DOHH2 (cell line): ENCODE measurements around the gene SERTAD2.

ENCODE experiments used
- EZH2phosphoT487 ChIP-seq: fragments of 200-600 bp; sonication (generic); IDR thresholded peaks from 2 replicates; pipeline ENCODE4 v1.6.1; 2017; ENCODE audit warnings: borderline replicate concordance, mild to moderate bottlenecking, antibody characterized with exemption, low read length, moderate library complexity, mixed read lengths
- TF ChIP-seq, protein P1 (sequence below): fragments of 200-600 bp; sonication (generic); IDR thresholded peaks from one replicate; pipeline ENCODE4 v1.5.1; 2014; ENCODE audit warnings: antibody characterized with exemption, mild to moderate bottlenecking, low read depth, low read length; ENCODE audit not compliant: poor library complexity, severe bottlenecking

DNA sequence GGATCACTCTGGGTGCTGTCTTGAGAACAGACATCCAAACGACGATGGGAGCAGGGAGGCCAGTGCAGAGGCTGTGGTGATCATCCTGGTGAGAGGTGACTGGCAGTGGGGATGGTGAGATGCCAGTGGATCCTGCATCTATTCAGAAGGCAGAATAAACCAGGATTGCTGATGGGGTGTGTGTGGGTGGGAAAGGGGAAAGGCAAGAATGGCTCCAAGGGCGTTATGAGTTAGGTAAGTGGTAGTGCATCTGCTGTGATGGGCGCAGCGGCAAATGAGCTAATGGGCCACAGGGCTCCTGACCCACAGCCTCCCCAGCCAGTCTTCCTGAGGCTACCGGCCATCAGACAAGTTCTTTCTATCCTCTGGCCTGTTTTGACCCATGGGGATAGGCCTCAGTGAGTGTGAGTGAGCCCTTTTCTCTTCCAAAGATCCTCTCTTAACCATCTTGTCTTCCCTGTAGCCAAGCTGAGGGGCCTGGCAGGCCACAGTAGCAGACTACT lies 29.6 kb downstream of the SERTAD2 start:
- TF ChIP-seq, protein P1, sequence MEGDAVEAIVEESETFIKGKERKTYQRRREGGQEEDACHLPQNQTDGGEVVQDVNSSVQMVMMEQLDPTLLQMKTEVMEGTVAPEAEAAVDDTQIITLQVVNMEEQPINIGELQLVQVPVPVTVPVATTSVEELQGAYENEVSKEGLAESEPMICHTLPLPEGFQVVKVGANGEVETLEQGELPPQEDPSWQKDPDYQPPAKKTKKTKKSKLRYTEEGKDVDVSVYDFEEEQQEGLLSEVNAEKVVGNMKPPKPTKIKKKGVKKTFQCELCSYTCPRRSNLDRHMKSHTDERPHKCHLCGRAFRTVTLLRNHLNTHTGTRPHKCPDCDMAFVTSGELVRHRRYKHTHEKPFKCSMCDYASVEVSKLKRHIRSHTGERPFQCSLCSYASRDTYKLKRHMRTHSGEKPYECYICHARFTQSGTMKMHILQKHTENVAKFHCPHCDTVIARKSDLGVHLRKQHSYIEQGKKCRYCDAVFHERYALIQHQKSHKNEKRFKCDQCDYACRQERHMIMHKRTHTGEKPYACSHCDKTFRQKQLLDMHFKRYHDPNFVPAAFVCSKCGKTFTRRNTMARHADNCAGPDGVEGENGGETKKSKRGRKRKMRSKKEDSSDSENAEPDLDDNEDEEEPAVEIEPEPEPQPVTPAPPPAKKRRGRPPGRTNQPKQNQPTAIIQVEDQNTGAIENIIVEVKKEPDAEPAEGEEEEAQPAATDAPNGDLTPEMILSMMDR: no peak
- TF ChIP-seq EZH2phosphoT487: no peak
